Sigmoid colon (tissue), 7 donors: Measurements from ENCODE around the gene ALPG. TPM values are rescaled to one million over a fixed set of nuclear protein-coding genes. Genes with fewer than 3 reads are reported as not detected.
"Not testable (repeated sequence)": the region's sequence is repeated elsewhere in the genome, so short reads cannot be mapped to it uniquely, and the experiment has no call there.

ENCODE experiments used
- DNase-seq: peaks from one replicate; pipeline ENCODE4 v3.0.0-alpha.2; 2019
- H3K27ac ChIP-seq, 4 donors: fragments of 200-600 bp; sonication (generic); one replicate each; pipeline ENCODE4 v1.5.1; 2016 to 2019; ENCODE audit warnings: mild to moderate bottlenecking in 1 of 4
- H3K27me3 ChIP-seq, 3 donors: fragments of 200-600 bp; sonication (generic); one replicate each; pipeline ENCODE4 v1.5.1; 2019; ENCODE audit warnings: mild to moderate bottlenecking in 1 of 3
- H3K36me3 ChIP-seq, 4 donors: fragments of 200-600 bp; sonication (generic); one replicate each; pipeline ENCODE4 v1.5.1; 2016 to 2019
- H3K4me1 ChIP-seq, 4 donors: fragments of 200-600 bp; sonication (generic); one replicate each; pipeline ENCODE4 v1.5.1; 2017 to 2019
- H3K4me3 ChIP-seq, 4 donors: fragments of 200-600 bp; sonication (generic); one replicate each; pipeline ENCODE4 v1.5.1; 2017 to 2019; ENCODE audit warnings: mild to moderate bottlenecking in 2 of 4, moderate library complexity in 1 of 4
- H3K9me3 ChIP-seq, 4 donors: fragments of 200-600 bp in 3 of 4; sonication (generic) in 3 of 4; one replicate each; pipeline versions ENCODE4 v1.5.1 to v1.6.1; 2013 to 2019
- CTCF ChIP-seq, 4 experiments: fragments of 450-650 bp in 3 of 4; fragments of 200-600 bp in 1 of 4; IDR thresholded peaks; one replicate each; pipeline ENCODE4 v1.5.1; 2016 to 2019; ENCODE audit warnings: antibody characterized with exemption in 4 of 4, mild to moderate bottlenecking in 3 of 4, moderate library complexity in 2 of 4
- EP300 ChIP-seq, 4 donors: sonication (generic); formaldehyde crosslinking; IDR thresholded peaks; one replicate each; pipeline ENCODE4 v1.6.1; 2017; ENCODE audit warnings: antibody characterized with exemption in 4 of 4
- POLR2A ChIP-seq, 2 donors: fragments of 450-650 bp; IDR thresholded peaks; one replicate each; pipeline ENCODE4 v1.6.1; 2016; ENCODE audit warnings: antibody characterized with exemption in 2 of 2, mild to moderate bottlenecking in 2 of 2, moderate library complexity in 2 of 2
- POLR2AphosphoS5 ChIP-seq, 4 donors: sonication (generic); formaldehyde crosslinking; IDR thresholded peaks; one replicate each; pipeline ENCODE4 v1.6.1; 2017; ENCODE audit warnings: antibody characterized with exemption in 4 of 4
- WGBS, 2 donors: extraction: QIAGEN DNeasy Blood & Tissue Kit; methylation state at CpG; one replicate each; pipeline ENCODE4 v1.1.7; 2013; 5-methylcytosine and 5-hydroxymethylcytosine counted together
- intact Hi-C: fragments of 100-400 bp; cut with DNase I; formaldehyde crosslinking; loops from one replicate; pipeline ENCODE4 v1.15.1; 2023
- polyA plus RNA-seq, 3 donors: library from polyadenylated mRNA; stranded (reverse); fragments of 200-250 nt; gene quantifications; one replicate each; pipeline ENCODE4 v1.2.3, GENCODE V29; 2013
- total RNA-seq, 4 donors: library from RNA; depleted of rRNA; stranded (reverse); fragments of >200 nt; gene quantifications; one replicate each; pipeline ENCODE4 v1.1.0, GENCODE V29; 2016
- donor health status: healthy with polysubstance abuse.
- donor health status: Bipolar disorder and iron deficiency.
- donor health status: healthy.

Gene ALPG
- total and polyA plus RNA-seq, 7 donors = 0.10 TPM; not detected in 6

- Histone ChIP-seq H3K36me3 (no peaks in the 10 kb centered on the region), H3K27ac (no peak overlapping the region), H3K9me3 (no peaks in the 10 kb centered on the region), H3K27me3 (peaks cover 0 to 2% (median 0%) of the 10 kb centered on the region in 3 donors), H3K4me1 (peaks cover 0 to 3% (median 0%) of the 10 kb centered on the region in 4 donors), H3K4me3 (no peak overlapping the region)
- 13 to 39% methylated on average over 3 of the region's 5 CpGs for WGBS, 2 donors
- TF ChIP-seq CTCF (IDR thresholded peaks at IDR 0.05) (peak in 1 of 4 experiments; percentile 38), EP300 (IDR thresholded peaks at IDR 0.05) (no peak)
- intact Hi-C loops = loop anchor here (2.0 to 5.0 kb wide), 3 partner anchors 83 to 532 kb away; no protein-coding TSS in a partner anchor
- no peak for DNase-seq
Measured at GRCh38 chr2:232439758-232440135, 33.1 kb downstream of the ALPG start.

GRCh38 chr2:232440220-232441018 is 33.8 kb downstream of the ALPG start:
- not testable (repeated sequence) for H3K9me3 ChIP-seq, H3K36me3 ChIP-seq, H3K27ac ChIP-seq, H3K27me3 ChIP-seq, H3K4me1 ChIP-seq, H3K4me3 ChIP-seq
- peak; percentile 75 to 93 (median 86) for TF ChIP-seq CTCF (IDR thresholded peaks at IDR 0.05)
- peak; percentile 88 for DNase-seq
- intact Hi-C loops = loop anchor here (2.0 to 5.0 kb wide), 2 partner anchors 82 to 518 kb away; no protein-coding TSS in a partner anchor
- 10 to 16% methylated on average over 13 to 16 of the region's 16 CpGs for WGBS, 2 donors

GRCh38 chr2:232441147-232441651 is 34.6 kb downstream of the ALPG start:
- DNase-seq = no peak
- Histone ChIP-seq H3K36me3 (no peaks in the 10 kb centered on the region), H3K9me3 (no peaks in the 10 kb centered on the region), H3K4me1 (peaks cover 0 to 3% (median 0%) of the 10 kb centered on the region in 4 donors), H3K27me3 (peaks cover 0 to 4% (median 0%) of the 10 kb centered on the region in 3 donors), H3K4me3 (no peak overlapping the region), H3K27ac (no peak overlapping the region)
- WGBS, 2 donors = 73 to 76% methylated on average over 12 of the region's 12 CpGs
- TF ChIP-seq CTCF (IDR thresholded peaks at IDR 0.05) (no peak), POLR2A (IDR thresholded peaks at IDR 0.05) (no peak), POLR2AphosphoS5 (IDR thresholded peaks at IDR 0.05) (no peak), EP300 (IDR thresholded peaks at IDR 0.05) (no peak)
- intact Hi-C loops = loop anchor here (2.0 to 5.0 kb wide), 2 partner anchors 82 to 519 kb away; no protein-coding TSS in a partner anchor

GRCh38 chr2:232441922-232442321 is 35.3 kb downstream of the ALPG start:
- H3K4me1 ChIP-seq, DNase-seq, H3K9me3 ChIP-seq, H3K27ac ChIP-seq, H3K27me3 ChIP-seq, H3K4me3 ChIP-seq, H3K36me3 ChIP-seq: not testable (repeated sequence)
- intact Hi-C loops = loop anchor here (2.0 to 5.0 kb wide), 2 partner anchors 81 to 520 kb away; no protein-coding TSS in a partner anchor
- 83 to 89% methylated on average over 9 of the region's 10 CpGs for WGBS, 2 donors

- H3K4me3 ChIP-seq, H3K4me1 ChIP-seq, H3K9me3 ChIP-seq, H3K27me3 ChIP-seq, H3K36me3 ChIP-seq, H3K27ac ChIP-seq, DNase-seq: not testable (repeated sequence)
- intact Hi-C loops = loop anchor here (5.0 kb wide), 1 partner anchor 520 kb away; no protein-coding TSS in a partner anchor
- 70 to 76% methylated on average over 13 of the region's 13 CpGs for WGBS, 2 donors
Measured at GRCh38 chr2:232442431-232442830, 35.8 kb downstream of the ALPG start.

GRCh38 chr2:232443047-232443446 is 36.4 kb downstream of the ALPG start:
- WGBS, 2 donors = 81 to 90% methylated on average over 13 of the region's 13 CpGs
- not testable (repeated sequence) for DNase-seq
- intact Hi-C loops = loop anchor here (5.0 kb wide), 1 partner anchor 521 kb away; no protein-coding TSS in a partner anchor

GRCh38 chr2:232443669-232444408 is 37.2 kb downstream of the ALPG start:
- not testable (repeated sequence) for H3K36me3 ChIP-seq, H3K27me3 ChIP-seq, H3K27ac ChIP-seq, H3K4me1 ChIP-seq, DNase-seq, H3K4me3 ChIP-seq, H3K9me3 ChIP-seq
- intact Hi-C loops = loop anchor here (5.0 kb wide), 1 partner anchor 522 kb away; no protein-coding TSS in a partner anchor
- WGBS, 2 donors = 47 to 76% methylated on average over 16 of the region's 21 CpGs

More at GRCh38 chr2:232443047-232443446, 36.4 kb downstream of the ALPG start:
- not testable (repeated sequence) for H3K4me1 ChIP-seq, H3K9me3 ChIP-seq, H3K36me3 ChIP-seq, H3K27me3 ChIP-seq, H3K4me3 ChIP-seq, H3K27ac ChIP-seq
